Measurements from ENCODE around the gene IFITM10. TPM values are rescaled to one million over a fixed set of nuclear protein-coding genes. Genes with fewer than 3 reads are reported as not detected.

Gene IFITM10
- total RNA-seq, 2 donors from 2014 or later, result 0.91 to 1.5 TPM

DNA sequence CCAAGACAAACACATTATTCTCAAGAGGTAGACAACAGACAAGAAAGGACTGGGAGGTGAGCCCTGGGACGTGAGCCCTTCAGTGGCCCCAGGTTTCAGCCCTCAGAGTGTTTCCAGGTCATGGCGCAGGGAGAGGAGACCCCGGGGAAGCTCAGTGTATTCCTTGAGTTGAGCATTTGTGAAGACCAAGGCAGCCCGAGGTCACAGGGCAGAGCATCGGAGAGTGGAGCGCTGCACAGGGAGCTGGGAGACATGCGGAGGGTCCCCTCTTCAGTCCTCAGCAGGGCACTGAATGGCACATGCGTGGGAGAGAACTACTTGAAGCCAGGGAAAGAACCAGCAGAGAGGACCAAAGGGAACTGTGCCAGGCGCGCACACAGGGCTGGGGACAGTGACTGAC, 41.7 kb downstream of the IFITM10 start:
- H3K9me3 Mint-ChIP-seq, result no peaks in the 10 kb centered on the region
- H3K27me3 Mint-ChIP-seq (ENCODE audit: low read depth), result no peaks in the 10 kb centered on the region
- H3K4me1 Mint-ChIP-seq (ENCODE audit: low read depth), result peaks cover 16% of the 10 kb centered on the region
- H3K36me3 Mint-ChIP-seq (ENCODE audit: insufficient read depth in 2 of 2), result no peaks in the 10 kb centered on the region
- peak overlapping the region; percentile 74 for H3K27ac Mint-ChIP-seq
- no peak for DNase-seq
- H3K4me3 Mint-ChIP-seq, result no peak overlapping the region
- ATAC-seq (replicated peaks in 1 of 2), result no peak

DNA sequence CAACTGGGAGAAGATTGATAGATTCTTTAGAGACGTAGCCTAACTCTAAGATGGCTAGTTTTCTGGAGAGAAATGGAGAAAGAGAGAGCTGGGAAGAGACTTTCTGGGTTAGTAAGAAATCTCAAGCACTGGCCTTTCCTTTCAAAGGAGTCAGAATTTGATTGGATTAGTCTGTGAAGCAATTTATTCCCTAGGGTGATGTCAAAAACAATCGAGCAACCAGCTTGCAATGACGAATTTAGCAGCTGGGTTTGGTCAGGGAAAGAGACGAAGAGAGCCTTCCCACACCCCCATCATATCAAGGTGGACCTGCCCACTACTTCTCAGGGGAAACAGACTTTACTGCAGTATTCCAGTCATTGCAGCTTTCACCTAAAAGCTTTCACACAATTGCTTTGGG, 42.6 kb downstream of the IFITM10 start:
- Mint-ChIP-seq H3K27me3 (ENCODE audit: low read depth) (no peaks in the 10 kb centered on the region), H3K4me3 (no peak overlapping the region)
- ATAC-seq (replicated peaks in 1 of 2), result no peak

DNA sequence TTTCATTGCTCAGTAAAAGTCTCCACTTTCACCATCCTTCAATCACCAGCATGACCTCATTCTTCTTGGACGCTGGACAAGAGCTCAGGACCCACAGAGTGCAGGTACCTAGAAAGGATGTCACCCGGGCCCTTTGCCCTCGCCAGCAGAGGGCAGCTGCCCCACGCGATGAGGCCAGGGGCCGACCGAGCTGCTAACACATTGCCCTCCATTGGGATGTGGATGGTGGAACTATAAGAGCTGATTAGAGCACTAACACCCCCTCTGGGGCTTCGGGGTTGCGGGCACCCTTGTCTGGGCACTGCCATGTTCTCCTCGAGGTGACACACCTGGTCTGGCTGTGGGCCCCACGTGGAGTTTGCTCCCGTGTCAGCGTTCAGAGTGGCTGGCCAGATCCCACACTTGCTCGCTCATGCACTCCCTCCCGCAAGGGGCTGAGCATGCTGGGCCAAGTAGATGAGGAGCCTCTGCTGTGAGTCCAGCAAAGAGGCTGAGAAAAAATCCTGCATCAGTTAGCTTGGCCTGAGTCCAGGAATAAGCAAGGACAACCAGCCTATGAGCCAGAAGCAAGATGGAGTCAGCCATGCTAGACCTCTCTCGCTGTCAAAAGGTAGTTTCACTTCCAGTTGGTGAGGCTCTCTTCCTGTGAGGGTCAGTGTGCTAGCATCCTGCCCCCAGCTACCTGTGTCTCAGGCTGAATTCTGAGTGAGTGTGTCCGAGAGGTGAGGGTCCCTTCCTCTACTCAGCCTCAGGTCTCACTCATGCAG, 43.6 kb downstream of the IFITM10 start:
- H3K4me1 Mint-ChIP-seq (ENCODE audit: low read depth), result peaks cover 17% of the 10 kb centered on the region
- H3K9me3 Mint-ChIP-seq, result peaks cover 0 to 4% of the 10 kb centered on the region in 2 donors
- H3K36me3 Mint-ChIP-seq (ENCODE audit: insufficient read depth in 2 of 2), result peaks cover 1 to 3% of the 10 kb centered on the region in 2 donors
- H3K27me3 Mint-ChIP-seq (ENCODE audit: low read depth), result no peaks in the 10 kb centered on the region
- no peak overlapping the region for H3K4me3 Mint-ChIP-seq
- H3K27ac Mint-ChIP-seq, result no peak overlapping the region
- DNase-seq (peak in 1 of 2 donors; percentile 33), ATAC-seq (replicated peaks in 1 of 2) (no peak)

More for the DNA sequence above, 42.6 kb downstream of the IFITM10 start:
- H3K27ac Mint-ChIP-seq, result no peak overlapping the region
- no peaks in the 10 kb centered on the region for H3K9me3 Mint-ChIP-seq
- peaks cover 16% of the 10 kb centered on the region for H3K4me1 Mint-ChIP-seq (ENCODE audit: low read depth)
- no peak for DNase-seq
- H3K36me3 Mint-ChIP-seq (ENCODE audit: insufficient read depth in 2 of 2), result peaks cover 0 to 1% of the 10 kb centered on the region in 2 donors

DNA sequence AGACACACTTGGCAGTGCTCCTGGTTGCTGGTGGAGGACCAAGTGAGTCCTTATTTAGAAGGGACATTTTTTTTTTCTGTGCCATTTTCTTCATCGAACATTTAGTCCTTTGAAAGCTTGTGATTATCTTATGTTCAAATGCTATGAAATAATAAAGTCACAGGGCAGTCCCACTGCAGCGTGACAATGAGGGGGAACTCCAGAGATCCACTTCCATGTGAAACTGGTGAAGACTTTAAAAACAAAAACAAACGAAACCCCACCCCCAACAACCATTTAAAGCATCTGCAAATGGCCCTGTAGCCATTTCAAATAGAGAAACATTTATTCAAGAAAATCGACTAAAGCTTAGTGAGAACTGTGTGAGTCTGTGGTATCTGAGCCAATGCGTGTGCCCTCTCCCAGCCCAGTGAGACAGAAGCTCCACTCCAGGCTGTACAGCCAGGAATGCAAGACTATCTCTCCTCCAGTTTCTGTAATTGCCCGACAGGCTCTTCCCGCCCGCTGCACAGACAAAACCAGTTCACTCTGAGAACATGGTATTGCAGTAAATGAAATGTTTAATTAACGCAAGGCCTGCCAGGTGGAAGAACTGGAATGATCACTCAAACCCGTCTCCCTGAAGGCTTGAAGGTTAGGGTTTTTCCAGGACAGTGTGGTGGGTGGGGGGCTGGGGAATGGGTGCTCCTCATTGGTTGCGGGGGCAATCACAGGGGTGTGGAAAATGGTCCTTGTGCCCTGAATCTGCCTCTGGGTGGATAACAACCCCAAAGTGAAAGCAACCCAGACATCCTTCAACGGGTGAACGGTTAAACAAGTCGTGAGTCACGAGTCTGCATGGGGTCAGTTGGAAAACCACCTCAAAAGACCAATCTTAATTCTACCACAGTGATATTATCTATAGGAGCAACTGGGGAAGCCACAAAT, 45.0 kb downstream of the IFITM10 start:
- no peak overlapping the region for H3K4me3 Mint-ChIP-seq
- peak in 1 of 2 donors; percentile 74 for ATAC-seq (replicated peaks in 1 of 2)

DNA sequence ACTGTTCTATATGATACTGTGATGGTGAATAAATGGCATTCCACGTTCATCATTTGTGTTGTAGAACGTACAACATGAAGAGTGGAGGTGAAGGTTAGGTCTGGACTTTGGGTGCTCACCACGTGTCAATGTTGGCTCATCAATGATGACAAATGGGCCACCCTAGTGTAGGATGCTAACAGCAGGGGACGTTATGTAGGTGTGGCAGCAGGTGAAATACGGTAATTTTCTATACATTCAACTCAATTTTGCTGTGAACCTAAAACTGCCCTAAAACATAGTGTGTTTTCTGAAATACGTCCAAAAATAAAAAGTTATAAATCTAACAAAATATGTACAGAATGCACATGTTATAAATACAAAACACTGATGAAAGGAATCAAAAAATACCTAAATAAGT, 47.2 kb downstream of the IFITM10 start:
- H3K27me3 Mint-ChIP-seq (ENCODE audit: low read depth), result no peaks in the 10 kb centered on the region
- peak overlapping the region; percentile 64 for H3K27ac Mint-ChIP-seq
- H3K9me3 Mint-ChIP-seq, result peaks cover 0 to 7% of the 10 kb centered on the region in 2 donors
- DNase-seq (no peak), ATAC-seq (replicated peaks in 1 of 2) (no peak)
- H3K4me3 Mint-ChIP-seq, result no peak overlapping the region
- H3K4me1 Mint-ChIP-seq (ENCODE audit: low read depth), result peaks cover 32% of the 10 kb centered on the region
- H3K36me3 Mint-ChIP-seq (ENCODE audit: insufficient read depth in 2 of 2), result peaks cover 4 to 8% of the 10 kb centered on the region in 2 donors

More for the DNA sequence above, 45.0 kb downstream of the IFITM10 start:
- DNase-seq, result no peak
- Mint-ChIP-seq H3K36me3 (ENCODE audit: insufficient read depth in 2 of 2) (peaks cover 4 to 8% of the 10 kb centered on the region in 2 donors), H3K27me3 (ENCODE audit: low read depth) (no peaks in the 10 kb centered on the region), H3K9me3 (peaks cover 0 to 7% of the 10 kb centered on the region in 2 donors), H3K4me1 (ENCODE audit: low read depth) (peaks cover 32% of the 10 kb centered on the region), H3K27ac (no peak overlapping the region)

DNA sequence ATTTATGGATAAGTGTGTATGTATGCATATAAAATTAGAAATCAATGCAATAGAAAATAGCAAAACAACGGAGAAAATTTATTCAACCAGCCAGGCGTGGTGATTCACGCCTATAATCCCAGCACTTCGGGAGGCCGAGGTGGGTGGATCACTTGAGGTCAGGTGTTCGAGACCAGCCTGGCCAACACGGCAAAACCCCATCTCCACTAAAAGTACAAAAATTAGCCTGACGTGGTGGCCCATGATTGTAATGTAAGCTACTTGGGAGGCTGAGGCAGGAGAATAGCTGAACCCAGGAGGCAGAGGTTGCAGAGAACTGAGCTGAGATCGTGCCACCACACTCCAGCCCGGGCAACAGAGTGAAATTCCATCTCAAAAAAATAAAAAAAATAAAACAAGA, 47.9 kb downstream of the IFITM10 start:
- Mint-ChIP-seq H3K4me1 (ENCODE audit: low read depth) (peaks cover 32% of the 10 kb centered on the region), H3K27ac (no peak overlapping the region), H3K4me3 (no peak overlapping the region), H3K36me3 (ENCODE audit: insufficient read depth in 2 of 2) (peaks cover 4 to 8% of the 10 kb centered on the region in 2 donors), H3K9me3 (peaks cover 0 to 7% of the 10 kb centered on the region in 2 donors), H3K27me3 (ENCODE audit: low read depth) (no peaks in the 10 kb centered on the region)
- ATAC-seq (replicated peaks in 1 of 2), result no peak
- DNase-seq, result no peak

DNA sequence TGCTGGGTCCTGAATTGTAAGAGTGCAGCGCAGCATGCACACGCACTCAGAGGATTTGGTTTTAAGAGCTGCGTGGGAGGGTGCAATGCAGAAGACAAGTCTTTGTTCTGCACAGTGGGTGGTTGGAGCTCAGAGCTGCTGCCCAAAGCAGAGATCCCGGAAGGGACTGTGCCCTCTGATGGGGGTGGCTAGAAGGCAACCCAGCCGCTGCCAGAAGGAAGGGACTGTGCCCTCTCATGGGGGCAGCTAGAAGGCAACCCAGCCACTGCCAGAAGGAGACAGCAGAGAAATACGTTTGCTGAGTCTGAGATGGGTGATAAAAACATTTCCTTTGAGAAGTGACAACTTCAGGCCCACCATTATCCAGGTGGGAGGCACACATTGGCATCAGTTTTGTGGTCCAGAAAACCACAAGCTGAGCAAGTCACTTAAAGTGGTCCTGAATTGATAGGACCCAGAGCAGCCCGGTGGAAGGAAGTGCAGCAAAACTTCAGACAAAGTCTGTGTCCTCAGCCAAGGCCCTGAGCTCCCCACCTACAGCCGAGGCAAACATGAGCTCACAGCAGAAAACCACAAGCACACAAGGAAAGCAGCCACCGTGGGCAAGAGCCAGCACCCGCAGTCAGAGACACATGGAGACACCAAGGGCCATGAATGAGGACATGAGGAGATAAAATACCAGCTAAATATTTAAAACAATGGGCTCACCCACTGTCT, 49.1 kb downstream of the IFITM10 start:
- peaks cover 30% of the 10 kb centered on the region for H3K4me1 Mint-ChIP-seq (ENCODE audit: low read depth)
- H3K36me3 Mint-ChIP-seq (ENCODE audit: insufficient read depth in 2 of 2), result peaks cover 4 to 8% of the 10 kb centered on the region in 2 donors
- peak; percentile 14 to 19 for DNase-seq
- peak; percentile 65 to 66 for ATAC-seq (replicated peaks in 1 of 2)
- H3K27ac Mint-ChIP-seq, result no peak overlapping the region
- H3K27me3 Mint-ChIP-seq (ENCODE audit: low read depth), result no peaks in the 10 kb centered on the region
- H3K4me3 Mint-ChIP-seq, result peak overlapping the region; percentile 9 to 28
- peaks cover 0 to 7% of the 10 kb centered on the region in 2 donors for H3K9me3 Mint-ChIP-seq

DNA sequence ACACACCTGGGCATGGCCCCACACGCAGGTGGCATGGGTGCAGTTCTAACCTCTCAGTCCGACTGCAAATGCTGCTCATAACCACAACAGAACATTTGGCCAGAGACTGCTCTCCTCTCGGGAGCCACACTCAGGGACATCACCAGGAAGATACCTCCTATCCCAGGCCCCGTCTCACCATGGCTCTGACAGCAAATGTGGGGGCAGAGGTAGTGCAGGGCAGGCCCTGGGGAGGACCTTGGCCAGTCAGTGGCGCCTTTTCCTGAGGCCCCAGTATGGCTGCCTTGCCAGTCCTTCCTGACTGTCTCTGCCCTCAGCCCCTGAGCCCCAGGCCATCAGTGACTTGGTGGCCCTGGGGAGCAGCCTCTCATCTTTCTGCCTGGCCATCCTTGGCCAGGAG, 50.6 kb downstream of the IFITM10 start:
- Mint-ChIP-seq H3K4me3 (no peak overlapping the region), H3K4me1 (ENCODE audit: low read depth) (peaks cover 16% of the 10 kb centered on the region), H3K9me3 (peaks cover 0 to 7% of the 10 kb centered on the region in 2 donors), H3K27me3 (ENCODE audit: low read depth) (no peaks in the 10 kb centered on the region), H3K27ac (peak overlapping the region; percentile 10), H3K36me3 (ENCODE audit: insufficient read depth in 2 of 2) (peaks cover 4 to 8% of the 10 kb centered on the region in 2 donors)
- DNase-seq, result no peak
- ATAC-seq (replicated peaks in 1 of 2), result no peak

DNA sequence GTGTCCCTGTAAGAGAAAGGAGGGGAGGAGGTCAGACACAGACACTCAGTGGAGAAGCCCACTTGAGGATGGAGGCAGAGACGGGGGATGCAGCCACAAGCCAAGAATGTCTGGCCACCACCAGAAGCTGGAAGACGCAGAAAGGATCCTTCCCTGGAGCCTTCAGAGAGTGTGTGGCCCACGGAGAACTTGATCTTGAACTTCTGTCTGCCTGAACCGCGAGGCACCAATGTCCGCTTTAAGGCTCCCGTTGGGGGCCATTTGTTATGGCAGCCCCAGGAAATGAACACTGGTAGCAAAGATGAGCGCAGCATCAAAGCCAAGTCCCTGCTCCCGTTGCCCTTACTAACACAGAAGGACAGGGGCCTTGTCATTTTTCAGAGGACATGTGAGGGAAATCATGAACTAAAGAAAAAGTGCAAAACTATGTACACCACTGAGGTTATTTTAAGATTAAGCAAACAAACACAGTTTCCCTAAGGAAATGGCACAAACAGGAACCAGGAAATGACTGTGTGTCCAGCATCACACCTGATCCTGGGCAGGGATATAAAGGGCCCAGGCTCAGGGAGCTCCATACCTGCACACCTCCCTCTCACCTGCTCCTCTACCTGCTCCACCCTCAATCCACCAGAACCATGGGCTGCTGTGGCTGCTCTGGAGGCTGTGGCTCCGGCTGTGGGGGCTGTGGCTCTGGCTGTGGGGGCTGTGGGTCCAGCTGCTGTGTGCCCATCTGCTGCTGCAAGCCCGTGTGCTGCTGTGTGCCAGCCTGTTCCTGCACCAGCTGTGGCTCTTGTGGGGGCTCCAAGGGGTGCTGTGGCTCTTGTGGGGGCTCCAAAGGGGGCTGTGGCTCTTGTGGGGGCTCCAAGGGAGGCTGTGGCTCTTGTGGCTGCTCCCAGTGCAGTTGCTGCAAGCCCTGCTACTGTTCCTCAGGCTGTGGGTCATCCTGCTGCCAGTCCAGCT, 53.5 kb downstream of the IFITM10 start, which contains the start of gene KRTAP5-6:
Gene KRTAP5-6, plus strand, starts transcription at position 588 of the 963 bp plus-strand sequence. Its CDS starts 51 bp downstream, at position 639.
- H3K27me3 Mint-ChIP-seq (ENCODE audit: low read depth), result no peaks in the 10 kb centered on the region
- no peak within 1 kb of the TSS for H3K4me3 Mint-ChIP-seq
- DNase-seq (no peak), ATAC-seq (replicated peaks in 1 of 2) (no peak)
- H3K36me3 Mint-ChIP-seq (ENCODE audit: insufficient read depth in 2 of 2), result peaks cover 2 to 6% of the 10 kb centered on the region in 2 donors
- H3K9me3 Mint-ChIP-seq, result peaks cover 0 to 3% of the 10 kb centered on the region in 2 donors
- H3K27ac Mint-ChIP-seq, result no peak within 1 kb of the TSS
- peaks cover 26% of the 10 kb centered on the region for H3K4me1 Mint-ChIP-seq (ENCODE audit: low read depth)

DNA sequence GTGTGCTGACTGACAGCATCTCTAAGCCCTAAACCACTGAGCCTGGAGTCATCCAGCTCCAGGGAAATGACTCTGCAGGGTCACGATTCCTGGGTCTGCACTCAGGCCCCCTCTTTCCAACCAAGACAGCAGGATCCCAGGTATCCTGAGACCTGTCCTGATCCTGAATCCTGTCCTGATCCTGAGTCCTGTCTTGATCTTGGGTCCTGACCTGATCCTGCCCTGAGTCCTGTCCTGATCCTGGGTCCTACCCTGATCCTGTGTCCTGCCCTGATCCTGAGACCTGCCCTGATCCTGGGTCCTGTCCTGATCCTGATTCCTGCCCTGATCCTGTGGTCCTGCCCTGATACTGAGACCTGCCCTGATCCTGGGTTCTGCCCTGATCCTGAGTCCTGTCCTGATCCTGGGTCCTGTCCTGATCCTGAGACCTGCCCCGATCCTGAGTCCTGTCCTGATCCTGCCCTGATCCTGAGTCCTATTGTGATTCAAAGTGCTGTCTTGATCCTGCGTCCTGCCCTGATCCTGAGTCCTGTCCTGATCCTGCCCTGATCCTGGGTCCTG, 54.8 kb downstream of the IFITM10 start:
- no peak for DNase-seq
- Mint-ChIP-seq H3K4me1 (ENCODE audit: low read depth) (peaks cover 13% of the 10 kb centered on the region), H3K9me3 (no peaks in the 10 kb centered on the region), H3K27ac (no peak overlapping the region), H3K4me3 (no peak overlapping the region), H3K27me3 (ENCODE audit: low read depth) (no peaks in the 10 kb centered on the region), H3K36me3 (ENCODE audit: insufficient read depth in 2 of 2) (no peaks in the 10 kb centered on the region)
- no peak for ATAC-seq (replicated peaks in 1 of 2)

DNA sequence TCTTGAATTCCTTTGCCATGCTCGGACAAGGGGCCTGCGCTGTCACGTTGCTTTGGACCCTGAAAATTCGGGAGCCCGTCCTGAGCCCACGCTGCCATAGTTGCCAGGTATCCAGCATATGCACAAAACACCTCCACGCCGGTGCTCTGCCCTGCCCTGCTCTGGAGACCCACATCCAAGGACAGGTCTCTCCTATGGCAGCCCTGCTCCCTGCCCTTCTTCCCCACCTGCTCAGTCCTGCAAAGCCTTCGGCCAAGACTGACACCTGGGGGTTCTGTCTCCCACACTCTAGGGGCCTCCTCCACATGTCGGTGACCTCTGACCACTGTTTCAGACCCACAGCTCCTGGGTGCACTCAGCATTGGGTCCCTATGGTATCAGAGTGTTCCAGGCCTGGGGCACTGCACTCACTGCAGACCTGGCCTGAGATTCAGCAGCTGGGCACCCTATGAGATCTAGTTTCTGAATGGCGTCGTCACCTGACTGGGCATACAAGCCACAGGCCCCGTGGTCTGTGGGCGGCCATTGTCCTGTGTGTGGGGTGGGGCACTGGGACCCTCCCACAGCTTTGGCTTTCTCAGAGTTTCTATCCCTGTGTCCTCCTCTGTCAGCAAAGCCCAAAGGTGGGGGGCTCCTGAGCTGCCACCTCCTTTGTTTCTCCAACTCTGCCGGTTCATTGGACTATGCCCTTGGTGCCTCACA, 55.4 kb downstream of the IFITM10 start:
- ATAC-seq (replicated peaks in 1 of 2) (no peak), DNase-seq (no peak)
- no peaks in the 10 kb centered on the region for H3K9me3 Mint-ChIP-seq
- H3K4me1 Mint-ChIP-seq (ENCODE audit: low read depth), result peaks cover 11% of the 10 kb centered on the region
- H3K27me3 Mint-ChIP-seq (ENCODE audit: low read depth), result no peaks in the 10 kb centered on the region
- H3K36me3 Mint-ChIP-seq (ENCODE audit: insufficient read depth in 2 of 2), result no peaks in the 10 kb centered on the region
- no peak overlapping the region for H3K4me3 Mint-ChIP-seq
- no peak overlapping the region for H3K27ac Mint-ChIP-seq

Measured in activated T-cell treated with anti-CD3 and anti-CD28 coated beads, Interleukin-2, amount 50 U/mL, for 72 hours (primary cell).